Nephron progenitor cell (in vitro differentiated cells): ENCODE data around the gene LARP1.
"Not testable (repeated sequence)": the region's sequence is repeated elsewhere in the genome, so short reads cannot be mapped to it uniquely, and the experiment has no call there.

Source experiments
- DNase-seq: peaks from one replicate; pipeline ENCODE4 v3.0.0; 2021
- H3K27ac Mint-ChIP-seq: 2 replicates; pipeline ENCODE4 v1.8.0; 2021; ENCODE audit warnings: mild to moderate bottlenecking, moderate library complexity, mixed read lengths
- H3K27me3 Mint-ChIP-seq: 2 replicates; pipeline ENCODE4 v1.8.0; 2021; ENCODE audit warnings: mild to moderate bottlenecking, low read depth, mixed read lengths; ENCODE audit not compliant: poor library complexity
- H3K36me3 Mint-ChIP-seq: 2 replicates; pipeline ENCODE4 v1.8.0; 2021; ENCODE audit warnings: low read depth, mixed read lengths
- H3K4me1 Mint-ChIP-seq: 2 replicates; pipeline ENCODE4 v1.8.0; 2021; ENCODE audit warnings: mixed read lengths
- H3K4me3 Mint-ChIP-seq: 2 replicates; pipeline ENCODE4 v1.8.0; 2021; ENCODE audit warnings: mild to moderate bottlenecking, moderate library complexity, mixed read lengths
- H3K9me3 Mint-ChIP-seq: 2 replicates; pipeline ENCODE4 v1.8.0; 2021; ENCODE audit warnings: mild to moderate bottlenecking, moderate library complexity, mixed read lengths
- TF ChIP-seq, protein P1 (sequence below): fragments of 200-600 bp; sonication (generic); IDR thresholded peaks from 2 replicates; pipeline ENCODE4 v1.5.0; 2021; ENCODE audit warnings: antibody characterized with exemption

Gene LARP1

DNA sequence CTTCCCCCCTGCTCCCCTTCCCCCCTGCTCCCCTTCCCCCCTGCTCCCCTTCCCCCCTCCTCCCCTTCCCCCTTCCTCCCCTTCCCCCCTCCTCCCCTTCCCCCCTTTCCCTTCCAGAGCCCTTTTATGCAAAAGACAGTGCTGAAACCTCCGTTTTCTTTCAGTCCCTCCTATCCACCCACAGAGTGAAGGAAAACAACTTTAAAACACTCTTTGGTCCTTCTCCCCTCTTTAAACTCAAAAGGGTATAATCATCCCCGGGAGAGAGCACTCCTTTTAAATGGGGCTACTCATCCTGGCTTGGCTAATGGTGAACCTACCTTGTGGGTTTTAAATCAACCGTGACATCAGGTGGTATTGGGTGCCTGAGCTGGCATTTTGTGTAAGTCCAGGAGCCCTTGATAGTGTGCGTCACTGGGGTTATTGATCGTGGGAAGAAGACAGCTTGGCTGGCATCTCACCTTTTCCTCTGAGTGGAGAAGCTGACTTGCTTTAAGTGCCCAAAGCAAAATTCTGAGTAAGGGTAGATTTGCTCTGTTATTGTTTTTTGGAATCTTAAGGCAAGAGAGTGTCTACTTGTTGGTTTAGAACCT, 2.7 kb downstream of the LARP1 start:
- Mint-ChIP-seq H3K36me3 (no peaks in the 10 kb centered on the region), H3K27me3 (peaks cover 7% of the 10 kb centered on the region), H3K4me3 (peak overlapping the region; percentile 93), H3K9me3 (no peaks in the 10 kb centered on the region), H3K27ac (no peak overlapping the region), H3K4me1 (peaks cover 71% of the 10 kb centered on the region)
- TF ChIP-seq, protein P1, sequence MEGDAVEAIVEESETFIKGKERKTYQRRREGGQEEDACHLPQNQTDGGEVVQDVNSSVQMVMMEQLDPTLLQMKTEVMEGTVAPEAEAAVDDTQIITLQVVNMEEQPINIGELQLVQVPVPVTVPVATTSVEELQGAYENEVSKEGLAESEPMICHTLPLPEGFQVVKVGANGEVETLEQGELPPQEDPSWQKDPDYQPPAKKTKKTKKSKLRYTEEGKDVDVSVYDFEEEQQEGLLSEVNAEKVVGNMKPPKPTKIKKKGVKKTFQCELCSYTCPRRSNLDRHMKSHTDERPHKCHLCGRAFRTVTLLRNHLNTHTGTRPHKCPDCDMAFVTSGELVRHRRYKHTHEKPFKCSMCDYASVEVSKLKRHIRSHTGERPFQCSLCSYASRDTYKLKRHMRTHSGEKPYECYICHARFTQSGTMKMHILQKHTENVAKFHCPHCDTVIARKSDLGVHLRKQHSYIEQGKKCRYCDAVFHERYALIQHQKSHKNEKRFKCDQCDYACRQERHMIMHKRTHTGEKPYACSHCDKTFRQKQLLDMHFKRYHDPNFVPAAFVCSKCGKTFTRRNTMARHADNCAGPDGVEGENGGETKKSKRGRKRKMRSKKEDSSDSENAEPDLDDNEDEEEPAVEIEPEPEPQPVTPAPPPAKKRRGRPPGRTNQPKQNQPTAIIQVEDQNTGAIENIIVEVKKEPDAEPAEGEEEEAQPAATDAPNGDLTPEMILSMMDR = no peak
- no peak for DNase-seq

DNA sequence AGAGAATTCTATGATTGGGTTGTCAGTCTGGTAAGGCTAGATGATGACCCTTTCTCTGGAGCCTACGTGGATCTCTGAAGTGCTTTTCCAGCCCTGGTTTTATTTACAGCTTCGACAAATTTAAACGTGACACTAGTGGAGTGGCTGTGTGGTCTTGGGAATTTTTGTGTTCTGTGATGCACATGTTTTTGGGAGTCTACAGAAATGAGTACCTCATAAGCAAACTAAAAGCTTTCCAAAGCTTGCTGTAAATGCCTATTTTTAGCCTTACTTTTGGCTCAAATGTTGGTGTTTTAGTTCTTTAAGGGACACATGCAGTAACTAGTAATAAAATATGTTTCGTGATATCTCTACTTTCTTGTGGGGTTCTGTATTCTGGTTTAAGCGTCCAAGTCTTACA, 3.3 kb downstream of the LARP1 start:
- Mint-ChIP-seq H3K4me1 (peaks cover 65% of the 10 kb centered on the region), H3K27me3 (peaks cover 3% of the 10 kb centered on the region), H3K27ac (no peak overlapping the region), H3K36me3 (no peaks in the 10 kb centered on the region), H3K9me3 (no peaks in the 10 kb centered on the region), H3K4me3 (peak overlapping the region; percentile 93)
- DNase-seq = no peak
- TF ChIP-seq, protein P1 = no peak

DNA sequence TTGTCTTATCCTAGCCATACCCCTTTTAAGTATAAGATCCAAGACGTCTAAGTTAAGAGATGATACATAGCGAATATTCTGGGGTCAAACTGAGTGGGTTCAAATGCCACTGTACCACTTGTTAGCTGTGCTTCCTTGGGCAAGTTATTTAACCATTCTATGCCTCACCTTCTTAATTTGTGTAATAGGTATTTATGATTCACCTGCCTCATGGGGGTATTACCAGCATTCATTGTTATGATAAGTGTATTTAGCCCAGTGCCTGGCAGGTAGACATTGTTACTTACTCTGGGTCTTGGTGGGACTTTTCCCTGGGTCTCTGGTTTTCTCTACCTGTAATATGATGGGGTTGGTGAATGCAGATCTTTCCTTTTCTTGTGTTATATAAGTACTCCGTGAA, 3.8 kb downstream of the LARP1 start:
- Mint-ChIP-seq H3K27ac (no peak overlapping the region), H3K9me3 (no peaks in the 10 kb centered on the region), H3K36me3 (no peaks in the 10 kb centered on the region), H3K27me3 (peaks cover 3% of the 10 kb centered on the region), H3K4me1 (peaks cover 60% of the 10 kb centered on the region), H3K4me3 (peak overlapping the region; percentile 93)
- TF ChIP-seq, protein P1 = no peak
- DNase-seq = no peak

DNA sequence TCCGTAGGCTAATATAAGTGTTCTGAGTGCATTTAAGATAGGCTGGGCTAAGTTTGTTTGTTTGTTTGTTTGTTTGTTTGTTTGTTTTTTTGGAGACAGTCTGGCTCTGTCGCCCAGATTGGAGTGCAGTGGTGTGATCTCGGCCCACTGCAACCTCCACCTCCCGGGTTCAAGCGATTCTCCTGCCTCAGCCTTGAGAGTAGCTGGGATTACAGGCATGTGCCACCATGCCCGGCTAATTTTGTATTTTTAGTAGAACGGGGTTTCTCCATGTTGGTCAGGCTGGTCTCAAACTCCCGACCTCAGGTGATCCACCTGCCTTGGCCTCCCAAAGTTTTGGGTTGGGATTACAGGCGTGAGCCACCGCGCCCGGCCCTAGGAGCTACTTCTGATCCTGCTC, 4.7 kb downstream of the LARP1 start:
- not testable (repeated sequence) for DNase-seq, H3K9me3 Mint-ChIP-seq, H3K27me3 Mint-ChIP-seq, H3K36me3 Mint-ChIP-seq, H3K27ac Mint-ChIP-seq
- Mint-ChIP-seq H3K4me1 (peaks cover 56% of the 10 kb centered on the region), H3K4me3 (peak overlapping the region; percentile 31)

DNA sequence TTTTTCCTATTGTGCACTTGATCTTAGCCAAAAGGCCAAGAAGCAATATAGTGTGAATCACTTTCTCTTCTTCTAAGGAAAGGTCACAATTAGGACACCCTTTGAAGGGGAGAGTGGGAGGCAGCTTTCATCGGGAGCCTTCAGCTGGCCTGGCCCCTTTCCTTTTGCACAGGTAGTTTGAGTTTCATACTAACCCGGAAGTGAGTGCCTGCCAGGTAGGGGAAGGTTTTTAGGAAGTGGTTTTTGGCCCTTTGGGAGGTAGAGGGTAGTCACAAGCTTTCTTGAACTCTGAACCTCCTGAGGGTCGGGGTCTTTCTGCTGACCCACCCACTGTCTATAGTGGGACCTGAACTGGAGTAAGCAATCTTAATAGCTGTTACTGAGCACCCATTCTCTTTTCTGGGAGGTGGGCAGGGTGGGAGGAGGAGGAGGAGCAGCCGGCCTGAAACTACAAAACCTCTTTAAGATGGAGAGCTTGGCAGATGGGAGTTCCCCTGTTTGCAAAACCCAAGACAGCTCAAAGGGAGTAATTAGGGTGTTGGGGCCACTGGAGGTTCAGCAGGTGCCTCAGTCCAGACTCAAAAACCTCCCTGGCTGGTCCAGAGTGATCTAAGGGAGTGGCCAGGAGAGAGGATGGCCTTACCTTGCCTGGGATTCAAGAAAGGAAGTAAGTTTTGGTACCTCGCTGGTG, 6.0 kb downstream of the LARP1 start:
- DNase-seq = no peak
- TF ChIP-seq, protein P1 = no peak
- Mint-ChIP-seq H3K27me3 (peaks cover 3% of the 10 kb centered on the region), H3K27ac (no peak overlapping the region), H3K4me1 (peaks cover 67% of the 10 kb centered on the region), H3K36me3 (no peaks in the 10 kb centered on the region), H3K4me3 (no peak overlapping the region), H3K9me3 (no peaks in the 10 kb centered on the region)

DNA sequence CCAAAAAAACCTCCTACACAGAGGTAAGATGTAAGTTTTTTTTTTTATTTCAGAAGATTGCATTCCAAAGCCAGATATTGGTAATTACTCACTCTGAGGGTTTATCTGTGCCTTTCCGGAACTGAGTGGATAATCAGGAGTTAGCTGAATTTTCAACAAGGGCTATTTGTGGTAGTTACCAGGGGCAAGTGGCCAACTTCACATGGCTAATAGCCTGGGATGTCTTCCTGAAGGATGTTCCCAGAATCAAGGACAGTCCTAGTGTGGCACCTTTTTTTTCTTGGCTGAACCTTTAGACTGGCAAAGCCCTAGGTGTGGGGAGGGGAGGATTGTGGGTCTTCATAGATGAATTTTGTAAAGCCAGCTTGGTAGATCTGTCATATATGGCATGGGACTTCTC, 7.1 kb downstream of the LARP1 start:
- no peaks in the 10 kb centered on the region for H3K9me3 Mint-ChIP-seq
- H3K27me3 Mint-ChIP-seq = peaks cover 3% of the 10 kb centered on the region
- no peak for DNase-seq
- TF ChIP-seq, protein P1 = no peak
- peaks cover 70% of the 10 kb centered on the region for H3K4me1 Mint-ChIP-seq
- H3K27ac Mint-ChIP-seq = no peak overlapping the region
- no peaks in the 10 kb centered on the region for H3K36me3 Mint-ChIP-seq
- H3K4me3 Mint-ChIP-seq = no peak overlapping the region
